ENCODE results near the gene OASL. TPM values are rescaled to one million over a fixed set of nuclear protein-coding genes. Genes with fewer than 3 reads are reported as not detected.

The OASL gene
- total and polyA plus RNA-seq, 2 of the 4 experiments (the other 2 are of a cell fraction) = under 0.01 to 0.05 TPM

DNA sequence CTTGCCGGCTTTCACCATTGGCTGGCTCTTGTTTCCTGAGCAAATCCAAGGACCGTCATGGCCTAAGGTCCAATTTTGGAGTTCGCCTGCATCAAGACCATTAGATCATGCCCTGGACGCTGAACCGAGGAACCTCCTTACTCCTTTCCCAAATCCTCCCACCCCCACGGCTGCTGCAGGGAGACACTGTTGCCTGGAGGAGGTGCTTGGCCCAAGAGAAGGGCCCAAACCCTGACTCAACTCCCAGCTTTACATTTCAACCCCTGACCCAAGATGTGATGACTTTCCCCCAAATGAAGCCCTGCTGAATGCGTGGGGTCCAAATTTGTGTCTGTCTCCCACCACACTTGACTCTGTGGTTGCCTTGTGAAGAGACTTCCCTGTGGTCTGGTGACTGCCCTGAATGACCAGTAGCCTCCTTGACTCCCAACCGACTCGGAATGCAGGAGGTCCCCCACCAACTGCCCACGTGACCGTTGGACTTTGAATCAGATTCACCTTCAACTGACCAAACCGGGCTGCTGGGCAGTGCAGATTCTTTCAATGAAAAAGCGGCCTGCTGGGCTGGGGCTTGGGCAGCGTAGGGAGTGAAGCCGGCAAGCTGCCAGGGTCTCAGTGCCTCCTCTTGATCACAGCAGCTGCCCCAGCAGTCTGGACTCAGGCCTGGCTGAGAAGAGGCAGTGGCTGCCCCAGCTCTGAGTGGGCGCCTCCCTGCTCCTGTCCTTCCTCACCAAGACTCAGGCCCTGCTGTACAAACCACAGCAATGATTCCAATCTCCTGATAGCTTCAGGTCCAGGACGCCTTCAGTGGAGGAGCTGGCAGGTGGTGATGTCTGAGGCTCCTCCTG is 46.7 kb upstream of the OASL start:
- ChIA-PET CTCF (no interaction called here), POLR2A (ENCODE audit: unreplicated experiment) (no interaction called here)
- H4K8ac ChIP-seq (ENCODE audit: low read depth in 2 of 2, low read length in 2 of 2) = no peak overlapping the region
- TF ChIP-seq BHLHE40 (IDR thresholded peaks at IDR 0.05; ENCODE audit: low read depth, low read length) (no peak), MAZ (IDR thresholded peaks at IDR 0.05; ENCODE audit: borderline replicate concordance, low read depth, low read length) (no peak), FOS (IDR thresholded peaks at IDR 0.05; ENCODE audit: low read depth, low read length) (no peak), POLR2A (IDR thresholded peaks at IDR 0.05; ENCODE audit: low read depth, low read length) (no peak), NFE2L2 (IDR thresholded peaks at IDR 0.05; ENCODE audit: low read depth, low read length) (no peak), RCOR1 (IDR thresholded peaks at IDR 0.05; ENCODE audit: insufficient replicate concordance, low read length) (no peak), CEBPB (IDR thresholded peaks at IDR 0.05; ENCODE audit: low read depth, low read length) (no peak)
- TF ChIP-seq, protein P1, sequence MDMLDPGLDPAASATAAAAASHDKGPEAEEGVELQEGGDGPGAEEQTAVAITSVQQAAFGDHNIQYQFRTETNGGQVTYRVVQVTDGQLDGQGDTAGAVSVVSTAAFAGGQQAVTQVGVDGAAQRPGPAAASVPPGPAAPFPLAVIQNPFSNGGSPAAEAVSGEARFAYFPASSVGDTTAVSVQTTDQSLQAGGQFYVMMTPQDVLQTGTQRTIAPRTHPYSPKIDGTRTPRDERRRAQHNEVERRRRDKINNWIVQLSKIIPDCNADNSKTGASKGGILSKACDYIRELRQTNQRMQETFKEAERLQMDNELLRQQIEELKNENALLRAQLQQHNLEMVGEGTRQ (IDR thresholded peaks at IDR 0.05; ENCODE audit: low read depth, low read length) = no peak
- TF ChIP-seq, protein P2, sequence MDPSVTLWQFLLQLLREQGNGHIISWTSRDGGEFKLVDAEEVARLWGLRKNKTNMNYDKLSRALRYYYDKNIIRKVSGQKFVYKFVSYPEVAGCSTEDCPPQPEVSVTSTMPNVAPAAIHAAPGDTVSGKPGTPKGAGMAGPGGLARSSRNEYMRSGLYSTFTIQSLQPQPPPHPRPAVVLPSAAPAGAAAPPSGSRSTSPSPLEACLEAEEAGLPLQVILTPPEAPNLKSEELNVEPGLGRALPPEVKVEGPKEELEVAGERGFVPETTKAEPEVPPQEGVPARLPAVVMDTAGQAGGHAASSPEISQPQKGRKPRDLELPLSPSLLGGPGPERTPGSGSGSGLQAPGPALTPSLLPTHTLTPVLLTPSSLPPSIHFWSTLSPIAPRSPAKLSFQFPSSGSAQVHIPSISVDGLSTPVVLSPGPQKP (IDR thresholded peaks at IDR 0.05; ENCODE audit: borderline replicate concordance, low read depth, low read length) = no peak
- intact Hi-C loops (cut with micrococcal nuclease) (no loop called here), dilution Hi-C loops (cut with HindIII; ENCODE audit: low sequenced_read_pairs, unreplicated experiment) (no loop called here), in situ Hi-C loops (cut with MboI; ENCODE audit: low sequenced_read_pairs) (no loop called here)
- no peaks in the 10 kb centered on the region; the same call in 1 of the 2 replicates for H3K9me1 ChIP-seq (ENCODE audit: insufficient read depth, low read length)
- no peak overlapping the region for H2AK5ac ChIP-seq (ENCODE audit: low read depth, low read length)
- H2BK20ac ChIP-seq (ENCODE audit: low read depth, low read length) = no peak overlapping the region
- H2BK15ac ChIP-seq (ENCODE audit: low read depth, low read length) = no peak overlapping the region
- no peak overlapping the region for H4K91ac ChIP-seq (ENCODE audit: insufficient read depth, low read depth, low read length)
- no peaks in the 10 kb centered on the region for H3K9me3 ChIP-seq (ENCODE audit: control insufficient read depth, insufficient read depth, low read length)
- no peak overlapping the region for H3K56ac ChIP-seq (ENCODE audit: extremely low read depth, insufficient read depth, low read length)
- DNase-seq = no peak
- no peak overlapping the region for H2AFZ ChIP-seq (replicated peaks; ENCODE audit: low read length, poor library complexity)
- no peak overlapping the region for H3K9ac ChIP-seq (ENCODE audit: low read depth, low read length)
- no peak overlapping the region for H3K14ac ChIP-seq (replicated peaks; ENCODE audit: low read depth, low read length)
- peaks cover 10% of the 10 kb centered on the region for H3K27me3 ChIP-seq (ENCODE audit: control insufficient read depth, insufficient read depth, low read length)
- ATAC-seq (ENCODE audit: low read depth) = no peak
- no peaks in the 10 kb centered on the region for H3K4me1 ChIP-seq (ENCODE audit: control insufficient read depth, insufficient read depth, low read length)
- H3K4ac ChIP-seq (ENCODE audit: low read depth, low read length) = no peak overlapping the region
- 76% methylated on average over 10 of the region's 17 CpGs; no CpG with 5 or more reads in 1 of the 2 experiments for WGBS, 2 experiments (ENCODE audit: extremely low coverage in 2 of 2, insufficient read length in 1 of 2)
- H3K4me2 ChIP-seq (ENCODE audit: low read depth, low read length) = no peak overlapping the region
- no peak overlapping the region for H2BK120ac ChIP-seq (ENCODE audit: low read depth, low read length)
- H3K18ac ChIP-seq (ENCODE audit: low read depth, low read length) = no peak overlapping the region
- H3K4me3 ChIP-seq (ENCODE audit: insufficient read depth, low read depth, low read length) = no peak overlapping the region
- no peak overlapping the region for H3K27ac ChIP-seq (ENCODE audit: insufficient read depth, low read length)
- no peak overlapping the region for H2BK5ac ChIP-seq (ENCODE audit: low read depth, low read length, poor library complexity, severe bottlenecking)
- no peak overlapping the region for H4K5ac ChIP-seq (ENCODE audit: low read depth, low read length)
- no peaks in the 10 kb centered on the region for H3K79me1 ChIP-seq (ENCODE audit: low read depth in 1 of 2, low read length in 2 of 2)
- H3K23ac ChIP-seq (ENCODE audit: low read depth, low read length) = no peak overlapping the region
- no peaks in the 10 kb centered on the region for H3K36me3 ChIP-seq (ENCODE audit: control insufficient read depth, insufficient read depth, low read length)
- no peaks in the 10 kb centered on the region for H4K20me1 ChIP-seq (ENCODE audit: insufficient read depth, low read length)
- H2AK9ac ChIP-seq (replicated peaks; ENCODE audit: low read depth, low read length, poor library complexity) = no peak overlapping the region
- no TSS peak for BruUV-seq (replicated peaks)

Data from IMR-90 (cell line).